Measurements from ENCODE around the gene MYH15. TPM values are rescaled to one million over a fixed set of nuclear protein-coding genes. Genes with fewer than 3 reads are reported as not detected.

The MYH15 gene
- total and polyA plus RNA-seq, 10 of the 15 experiments (the other 5 are each of a cell fraction or from before 2014, with no cell fraction given) = 0.05 to 0.27 (median 0.09) TPM; not detected in 1

GRCh38 chr3:108414007-108414406, 96.4 kb downstream of the MYH15 start (continued):
- no peak for TF ChIP-seq E2F4 (IDR thresholded peaks at IDR 0.05; ENCODE audit: low read depth, low read length)

- TF ChIP-seq NFYA (IDR thresholded peaks at IDR 0.05; ENCODE audit: borderline replicate concordance, low read depth, low read length) = no peak
- SMC1A ChIA-PET (ENCODE audit: uncharacterized antibody, unreplicated experiment) = no interaction called here
- Histone ChIP-seq H3K79me2 (ENCODE audit: control insufficient read depth, insufficient read depth, low read length) (no peaks in the 10 kb centered on the region), H3K36me3 (ENCODE audit: control insufficient read depth in 2 of 2, insufficient read depth in 2 of 2, low read length in 1 of 2) (no peaks in the 10 kb centered on the region), H3K9me3 (replicated peaks; ENCODE audit: control insufficient read depth, insufficient read depth, low read length) (no peaks in the 10 kb centered on the region), H3K4me2 (ENCODE audit: control insufficient read depth, insufficient read depth) (no peak overlapping the region), H3K4me1 (ENCODE audit: control insufficient read depth, insufficient read depth, low read length) (no peaks in the 10 kb centered on the region), H2AFZ (ENCODE audit: control insufficient read depth, low read depth, low read length) (no peak overlapping the region), H4K20me1 (ENCODE audit: control insufficient read depth, insufficient read depth) (no peaks in the 10 kb centered on the region), H3K27me3 (replicated peaks in 1 of 2; ENCODE audit: control insufficient read depth in 2 of 2, insufficient read depth in 2 of 2, low read length in 1 of 2) (no peaks in the 10 kb centered on the region), H3K4me3 (no peak overlapping the region), H3K9ac (ENCODE audit: control insufficient read depth, insufficient read depth, low read length) (no peak overlapping the region), H3K27ac (ENCODE audit: control insufficient read depth, insufficient read depth) (no peak overlapping the region)
- POLR2A ChIA-PET = no interaction called here
- CTCF ChIA-PET = interaction anchor here (0.6 kb wide), 1 partner anchor 259 kb away, joined by 3 read pairs; no protein-coding TSS in a partner anchor
- WGBS (ENCODE audit: insufficient coverage, insufficient replicate concordance, low lambda C conversion rate, missing lambda C conversion rate) = 50% methylated on average over 6 of the region's 6 CpGs
- intact Hi-C loops (cut with micrococcal nuclease; ENCODE audit: unreplicated experiment) (no loop called here), in situ Hi-C loops (cut with MboI) (no loop called here)
- BruUV-seq (replicated peaks) = no TSS peak
- RAD21 ChIA-PET (ENCODE audit: unreplicated experiment) = no interaction called here
- DNase-seq (ENCODE audit: low read depth, low spot score) (no peak), FAIRE-seq (no peak), ATAC-seq (no peak)
Observed at GRCh38 chr3:108412121-108412750, 98.2 kb downstream of the MYH15 start.

- ChIA-PET SMC1A (ENCODE audit: uncharacterized antibody, unreplicated experiment) (interaction anchor here (1.0 to 1.1 kb wide), 2 partner anchors 76 to 253 kb away, joined by 3 read pairs; no protein-coding TSS in a partner anchor), POLR2A (no interaction called here), RAD21 (ENCODE audit: unreplicated experiment) (interaction anchor here (1.0 to 2.0 kb wide), 2 partner anchors 142 to 257 kb away, joined by 3 to 10 read pairs; no protein-coding TSS in a partner anchor), CTCF (interaction anchor here (0.7 to 2.1 kb wide), 3 partner anchors 11 to 1165 kb away, joined by 3 to 19 read pairs (median 3); no protein-coding TSS in a partner anchor)
- ATAC-seq (no peak), FAIRE-seq (no peak), DNase-seq (ENCODE audit: low read depth, low spot score) (no peak)
- H3K27ac ChIP-seq (ENCODE audit: control insufficient read depth, insufficient read depth) = no peak overlapping the region
- H3K4me3 ChIP-seq = no peak overlapping the region
- no peak overlapping the region for H3K4me2 ChIP-seq (ENCODE audit: control insufficient read depth, insufficient read depth)
- H4K20me1 ChIP-seq (ENCODE audit: control insufficient read depth, insufficient read depth) = no peaks in the 10 kb centered on the region
- no peaks in the 10 kb centered on the region for H3K9me3 ChIP-seq (replicated peaks; ENCODE audit: control insufficient read depth, insufficient read depth, low read length)
- H3K27me3 ChIP-seq (replicated peaks in 1 of 2; ENCODE audit: control insufficient read depth in 2 of 2, insufficient read depth in 2 of 2, low read length in 1 of 2) = no peaks in the 10 kb centered on the region
- no TSS peak for BruUV-seq (replicated peaks)
- H3K79me2 ChIP-seq (ENCODE audit: control insufficient read depth, insufficient read depth, low read length) = no peaks in the 10 kb centered on the region
- WGBS (ENCODE audit: insufficient coverage, insufficient replicate concordance, low lambda C conversion rate, missing lambda C conversion rate) = 64% methylated on average over 11 of the region's 11 CpGs
- intact Hi-C loops (cut with micrococcal nuclease; ENCODE audit: unreplicated experiment) (no loop called here), in situ Hi-C loops (cut with MboI) (no loop called here)
- peaks cover 4% of the 10 kb centered on the region; the same call in 1 of the 2 replicates for H3K4me1 ChIP-seq (ENCODE audit: control insufficient read depth, insufficient read depth, low read length)
- H2AFZ ChIP-seq (ENCODE audit: control insufficient read depth, low read depth, low read length) = no peak overlapping the region
- H3K36me3 ChIP-seq (ENCODE audit: control insufficient read depth in 2 of 2, insufficient read depth in 2 of 2, low read length in 1 of 2) = no peaks in the 10 kb centered on the region
- H3K9ac ChIP-seq (ENCODE audit: control insufficient read depth, insufficient read depth, low read length) = no peak overlapping the region
- TF ChIP-seq RELA (IDR thresholded peaks at IDR 0.05; ENCODE audit: borderline replicate concordance, partially characterized antibody) (no peak), NFIC (IDR thresholded peaks at IDR 0.05; ENCODE audit: low read depth, low read length) (no peak), PKNOX1 (IDR thresholded peaks at IDR 0.05) (no peak), CREM (IDR thresholded peaks at IDR 0.05; ENCODE audit: low read depth) (no peak), MLLT1 (IDR thresholded peaks at IDR 0.05) (no peak), ZBTB33 (IDR thresholded peaks at IDR 0.05) (no peak), ZNF622 (IDR thresholded peaks at IDR 0.05) (no peak)
Observed at GRCh38 chr3:108410531-108410984, 99.8 kb downstream of the MYH15 start.

Data from GM12878 (cell line).